GM12878 (cell line): ENCODE results near the gene THOC1. TPM values are rescaled to one million over a fixed set of nuclear protein-coding genes. Genes with fewer than 3 reads are reported as not detected.

ENCODE experiments used
- ATAC-seq: fragments of 200-7000 bp; cut with Tn5 transposase; 3 replicates; pipeline ENCODE4 v1.9.1; 2020; ENCODE audit warnings: mild to moderate bottlenecking, moderate library complexity
- BruUV-seq: library from RNA; stranded (reverse); fragments of 400-500 nt; replicated peaks from 2 replicates; lab custom pipeline; 2021; lab: Mats Ljungman, UMichigan
- CTCF ChIA-PET: fragments of 300-600 bp; sonication (Branson Sonifier 250); formaldehyde crosslinking; extraction: SDS; loops from one replicate; lab custom pipeline; 2021; ENCODE audit warnings: inconsistent platforms; lab: Yijun Ruan, JAX
- POLR2A ChIA-PET: fragments of 350-600 bp; formaldehyde crosslinking; extraction: SDS; loops from one replicate; lab custom pipeline; 2021; ENCODE audit warnings: inconsistent platforms; lab: Charles Lee
- RAD21 ChIA-PET: fragments of 300-600 bp; sonication (Branson Sonifier 250); formaldehyde crosslinking; loops from one replicate; lab custom pipeline; 2023; ENCODE audit warnings: antibody characterized with exemption; ENCODE audit not compliant: unreplicated experiment; lab: Charles Lee
- SMC1A ChIA-PET: fragments of 300-600 bp; sonication (Branson Sonifier 250); formaldehyde crosslinking; loops from one replicate; lab custom pipeline; 2023; ENCODE audit not compliant: unreplicated experiment, uncharacterized antibody; lab: Charles Lee
- DNase-seq: peaks from one replicate; pipeline ENCODE4 v3.0.0-alpha.2; 2011; ENCODE audit warnings: low read depth, low spot score
- FAIRE-seq: peaks from 3 replicates; lab custom pipeline; 2011; peaks lifted over from hg19 to GRCh38; lab: Jason Lieb, UNC
- H2AFZ ChIP-seq: 2 replicates; pipeline ENCODE4 v1.6.0; 2011; ENCODE audit warnings: low read depth, low read length, control low read depth; ENCODE audit not compliant: control insufficient read depth
- H3K27ac ChIP-seq: 2 replicates; pipeline ENCODE4 v1.5.1; 2011; ENCODE audit warnings: control low read depth; ENCODE audit not compliant: control insufficient read depth, insufficient read depth
- H3K27me3 ChIP-seq, 2 experiments: replicated peaks in 1 of 2; 2 replicates each; pipeline versions ENCODE4 v1.6.0 to v1.6.1; 2011; ENCODE audit warnings: low read length in 1 of 2; ENCODE audit not compliant: control insufficient read depth in 2 of 2, insufficient read depth in 2 of 2
- H3K36me3 ChIP-seq, 2 experiments: 2 replicates each; pipeline ENCODE4 v1.5.1; 2011; ENCODE audit warnings: low read length in 1 of 2; ENCODE audit not compliant: control insufficient read depth in 2 of 2, insufficient read depth in 2 of 2
- H3K4me1 ChIP-seq: 2 replicates; pipeline ENCODE4 v1.6.1; 2011; ENCODE audit warnings: mild to moderate bottlenecking, low read length, moderate library complexity, mixed read lengths; ENCODE audit not compliant: control insufficient read depth, insufficient read depth
- H3K4me2 ChIP-seq: 2 replicates; pipeline ENCODE4 v1.6.0; 2011; ENCODE audit warnings: control low read depth; ENCODE audit not compliant: control insufficient read depth, insufficient read depth
- H3K4me3 ChIP-seq: fragments of 200-600 bp; sonication (generic); 2 replicates; pipeline ENCODE4 v1.5.1; 2016
- H3K79me2 ChIP-seq: 2 replicates; pipeline ENCODE4 v1.6.0; 2011; ENCODE audit warnings: low read length; ENCODE audit not compliant: control insufficient read depth, insufficient read depth
- H3K9ac ChIP-seq: 2 replicates; pipeline ENCODE4 v1.8.0; 2011; ENCODE audit warnings: low read length, control low read depth, mixed read lengths; ENCODE audit not compliant: control insufficient read depth, insufficient read depth
- H3K9me3 ChIP-seq: replicated peaks from 3 replicates; pipeline ENCODE4 v1.5.1; 2011; ENCODE audit warnings: mild to moderate bottlenecking, low read length; ENCODE audit not compliant: control insufficient read depth, insufficient read depth
- H4K20me1 ChIP-seq: 2 replicates; pipeline ENCODE4 v1.6.0; 2011; ENCODE audit not compliant: control insufficient read depth, insufficient read depth
- NBN ChIP-seq: fragments of 450-650 bp; IDR thresholded peaks from 2 replicates; pipeline ENCODE4 v1.6.1; 2016
- RCOR1 ChIP-seq: conservative IDR thresholded peaks from 2 replicates; pipeline ENCODE4 v1.6.1; 2012; ENCODE audit warnings: low read depth, low read length, improper control_type of control experiment
- ZBED1 ChIP-seq: IDR thresholded peaks from 2 replicates; pipeline ENCODE4 v1.6.1; 2016; ENCODE audit warnings: borderline replicate concordance
- WGBS: methylation state at CpG from one replicate; pipeline ENCODE4 v1.1.6; 2016; ENCODE audit warnings: low lambda C conversion rate; ENCODE audit not compliant: insufficient replicate concordance, insufficient coverage; ENCODE audit errors: missing lambda C conversion rate; 5-methylcytosine and 5-hydroxymethylcytosine counted together
- in situ Hi-C: fragments of 300-500 bp; cut with MboI; formaldehyde crosslinking; loops from 9 replicates; pipeline ENCODE4 v1.14.3; 2018; ENCODE audit warnings: mixed read lengths
- intact Hi-C: fragments of 100-400 bp; cut with micrococcal nuclease; formaldehyde crosslinking; loops from one replicate; pipeline ENCODE4 v1.14.2; 2022; ENCODE audit not compliant: unreplicated experiment
- polyA plus RNA-seq, 11 experiments: library from polyadenylated mRNA; depleted of rRNA in 4 of 11; unstranded in 6 of 11; stranded (reverse) in 5 of 11; fragments of >200 nt; fragmentation: Nextera tagmentation in 4 of 11; fragmentation: Illumina TruSeq in 1 of 11; extraction: Ambion mirVana in 4 of 11; extraction: Trizol in 1 of 11; gene quantifications; 1 replicate in 1 of 11; 2 replicates in 10 of 11; pipeline versions ENCODE4 v1.2.1 to v1.2.3, GENCODE V29; 2011 to 2016; ENCODE audit warnings: inconsistent platforms in 2 of 11, missing spikeins in 2 of 11, low read depth in 1 of 11
- total RNA-seq, 4 experiments: library from RNA; depleted of rRNA in 3 of 4; stranded (reverse); fragments of >200 nt in 3 of 4; fragmentation: Illumina TruSeq in 1 of 4; extraction: Trizol in 1 of 4; gene quantifications; 2 replicates each; pipeline versions ENCODE4 v1.2.1 to v1.2.3, GENCODE V29; 2013 to 2021
- TF ChIP-seq, protein P1 (sequence below): fragments of 450-650 bp; IDR thresholded peaks from 2 replicates; pipeline ENCODE4 v1.6.1; 2018; ENCODE audit warnings: mild to moderate bottlenecking, low read depth, moderate library complexity; ENCODE audit not compliant: partially characterized antibody
- TF ChIP-seq, protein P2 (sequence below): IDR thresholded peaks from 2 replicates; pipeline ENCODE4 v1.6.1; 2011; ENCODE audit warnings: borderline replicate concordance, low read depth, mild to moderate bottlenecking, moderate library complexity, mixed read lengths, low read length; ENCODE audit not compliant: insufficient read depth; ENCODE audit errors: extremely low read length
- TF ChIP-seq, protein P3 (sequence below): IDR thresholded peaks from 2 replicates; pipeline ENCODE4 v1.6.1; 2011; ENCODE audit warnings: low read depth, low read length, improper control_type of control experiment, borderline replicate concordance
- TF ChIP-seq, protein P4 (sequence below): fragments of 450-650 bp; IDR thresholded peaks from 2 replicates; pipeline ENCODE4 v1.6.1; 2016; ENCODE audit warnings: mild to moderate bottlenecking
- TF ChIP-seq, protein P5 (sequence below): IDR thresholded peaks from 2 replicates; pipeline ENCODE4 v1.6.1; 2012; ENCODE audit warnings: low read depth, low read length, improper control_type of control experiment

Gene THOC1
- total and polyA plus RNA-seq, 10 of the 15 experiments (the other 5 are each of a cell fraction or from before 2014, with no cell fraction given) = 32.8 to 99.8 (median 49.0) TPM

DNA sequence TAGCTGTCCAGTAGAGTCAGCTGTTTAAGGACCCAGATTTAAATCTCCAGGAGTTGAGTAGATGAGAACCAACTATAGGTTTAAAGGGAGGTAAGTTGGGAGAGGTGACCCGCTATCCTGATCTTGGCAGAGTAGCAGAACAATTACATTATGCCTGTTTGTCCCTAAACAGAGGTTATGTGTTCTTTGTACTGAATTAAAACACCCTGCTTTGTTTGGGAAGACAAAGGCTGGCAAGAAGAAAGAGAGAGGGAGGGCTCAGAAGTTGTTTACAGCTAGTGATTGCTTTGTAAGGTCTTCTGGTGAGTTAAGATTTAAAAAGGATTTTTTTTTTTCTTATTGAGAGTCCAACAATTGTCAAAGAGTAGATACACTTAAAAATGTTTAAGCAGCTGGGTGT, 72.2 kb downstream of the THOC1 start:
- ChIA-PET POLR2A (interaction anchor here (0.7 to 1.2 kb wide), 2 partner anchors 10 to 21 kb away, joined by 3 read pairs; no protein-coding TSS in a partner anchor), SMC1A (interaction anchor here (0.8 to 1.5 kb wide), 3 partner anchors 9 to 17 kb away, joined by 3 to 6 read pairs (median 4); no protein-coding TSS in a partner anchor), RAD21 (no interaction called here), CTCF (interaction anchor here (0.6 to 1.5 kb wide), 3 partner anchors 10 to 28 kb away, joined by 3 read pairs; no protein-coding TSS in a partner anchor)
- no peak overlapping the region for H3K9ac ChIP-seq
- DNase-seq (no peak), ATAC-seq (no peak), FAIRE-seq (no peak)
- no peaks in the 10 kb centered on the region for H3K9me3 ChIP-seq
- H3K27me3 ChIP-seq = no peaks in the 10 kb centered on the region
- no peak overlapping the region for H3K27ac ChIP-seq
- WGBS = 93% methylated on average over 1 of the region's 1 CpG
- BruUV-seq = no TSS peak
- no peaks in the 10 kb centered on the region; the same call in none of the 2 replicates for H3K79me2 ChIP-seq
- no peaks in the 10 kb centered on the region for H4K20me1 ChIP-seq
- intact Hi-C loops = no loop called here
- in situ Hi-C loops = no loop called here
- H3K4me1 ChIP-seq = no peaks in the 10 kb centered on the region
- no peak overlapping the region for H2AFZ ChIP-seq
- TF ChIP-seq, protein P1, sequence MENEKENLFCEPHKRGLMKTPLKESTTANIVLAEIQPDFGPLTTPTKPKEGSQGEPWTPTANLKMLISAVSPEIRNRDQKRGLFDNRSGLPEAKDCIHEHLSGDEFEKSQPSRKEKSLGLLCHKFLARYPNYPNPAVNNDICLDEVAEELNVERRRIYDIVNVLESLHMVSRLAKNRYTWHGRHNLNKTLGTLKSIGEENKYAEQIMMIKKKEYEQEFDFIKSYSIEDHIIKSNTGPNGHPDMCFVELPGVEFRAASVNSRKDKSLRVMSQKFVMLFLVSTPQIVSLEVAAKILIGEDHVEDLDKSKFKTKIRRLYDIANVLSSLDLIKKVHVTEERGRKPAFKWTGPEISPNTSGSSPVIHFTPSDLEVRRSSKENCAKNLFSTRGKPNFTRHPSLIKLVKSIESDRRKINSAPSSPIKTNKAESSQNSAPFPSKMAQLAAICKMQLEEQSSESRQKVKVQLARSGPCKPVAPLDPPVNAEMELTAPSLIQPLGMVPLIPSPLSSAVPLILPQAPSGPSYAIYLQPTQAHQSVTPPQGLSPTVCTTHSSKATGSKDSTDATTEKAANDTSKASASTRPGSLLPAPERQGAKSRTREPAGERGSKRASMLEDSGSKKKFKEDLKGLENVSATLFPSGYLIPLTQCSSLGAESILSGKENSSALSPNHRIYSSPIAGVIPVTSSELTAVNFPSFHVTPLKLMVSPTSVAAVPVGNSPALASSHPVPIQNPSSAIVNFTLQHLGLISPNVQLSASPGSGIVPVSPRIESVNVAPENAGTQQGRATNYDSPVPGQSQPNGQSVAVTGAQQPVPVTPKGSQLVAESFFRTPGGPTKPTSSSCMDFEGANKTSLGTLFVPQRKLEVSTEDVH = no peak
- TF ChIP-seq ZBED1 (no peak), NBN (no peak), RCOR1 (no peak)
- TF ChIP-seq, protein P2, sequence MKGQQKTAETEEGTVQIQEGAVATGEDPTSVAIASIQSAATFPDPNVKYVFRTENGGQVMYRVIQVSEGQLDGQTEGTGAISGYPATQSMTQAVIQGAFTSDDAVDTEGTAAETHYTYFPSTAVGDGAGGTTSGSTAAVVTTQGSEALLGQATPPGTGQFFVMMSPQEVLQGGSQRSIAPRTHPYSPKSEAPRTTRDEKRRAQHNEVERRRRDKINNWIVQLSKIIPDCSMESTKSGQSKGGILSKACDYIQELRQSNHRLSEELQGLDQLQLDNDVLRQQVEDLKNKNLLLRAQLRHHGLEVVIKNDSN = no peak
- TF ChIP-seq, protein P3, sequence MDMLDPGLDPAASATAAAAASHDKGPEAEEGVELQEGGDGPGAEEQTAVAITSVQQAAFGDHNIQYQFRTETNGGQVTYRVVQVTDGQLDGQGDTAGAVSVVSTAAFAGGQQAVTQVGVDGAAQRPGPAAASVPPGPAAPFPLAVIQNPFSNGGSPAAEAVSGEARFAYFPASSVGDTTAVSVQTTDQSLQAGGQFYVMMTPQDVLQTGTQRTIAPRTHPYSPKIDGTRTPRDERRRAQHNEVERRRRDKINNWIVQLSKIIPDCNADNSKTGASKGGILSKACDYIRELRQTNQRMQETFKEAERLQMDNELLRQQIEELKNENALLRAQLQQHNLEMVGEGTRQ = no peak
- TF ChIP-seq, protein P4, sequence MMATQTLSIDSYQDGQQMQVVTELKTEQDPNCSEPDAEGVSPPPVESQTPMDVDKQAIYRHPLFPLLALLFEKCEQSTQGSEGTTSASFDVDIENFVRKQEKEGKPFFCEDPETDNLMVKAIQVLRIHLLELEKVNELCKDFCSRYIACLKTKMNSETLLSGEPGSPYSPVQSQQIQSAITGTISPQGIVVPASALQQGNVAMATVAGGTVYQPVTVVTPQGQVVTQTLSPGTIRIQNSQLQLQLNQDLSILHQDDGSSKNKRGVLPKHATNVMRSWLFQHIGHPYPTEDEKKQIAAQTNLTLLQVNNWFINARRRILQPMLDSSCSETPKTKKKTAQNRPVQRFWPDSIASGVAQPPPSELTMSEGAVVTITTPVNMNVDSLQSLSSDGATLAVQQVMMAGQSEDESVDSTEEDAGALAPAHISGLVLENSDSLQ = no peak
- TF ChIP-seq, protein P5, sequence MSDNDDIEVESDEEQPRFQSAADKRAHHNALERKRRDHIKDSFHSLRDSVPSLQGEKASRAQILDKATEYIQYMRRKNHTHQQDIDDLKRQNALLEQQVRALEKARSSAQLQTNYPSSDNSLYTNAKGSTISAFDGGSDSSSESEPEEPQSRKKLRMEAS = no peak
- no peak overlapping the region for H3K4me3 ChIP-seq
- peaks cover 1 to 16% of the 10 kb centered on the region in 2 experiments for H3K36me3 ChIP-seq
- H3K4me2 ChIP-seq = no peak overlapping the region
